ENCODE data around the gene ZBTB4.

DNA sequence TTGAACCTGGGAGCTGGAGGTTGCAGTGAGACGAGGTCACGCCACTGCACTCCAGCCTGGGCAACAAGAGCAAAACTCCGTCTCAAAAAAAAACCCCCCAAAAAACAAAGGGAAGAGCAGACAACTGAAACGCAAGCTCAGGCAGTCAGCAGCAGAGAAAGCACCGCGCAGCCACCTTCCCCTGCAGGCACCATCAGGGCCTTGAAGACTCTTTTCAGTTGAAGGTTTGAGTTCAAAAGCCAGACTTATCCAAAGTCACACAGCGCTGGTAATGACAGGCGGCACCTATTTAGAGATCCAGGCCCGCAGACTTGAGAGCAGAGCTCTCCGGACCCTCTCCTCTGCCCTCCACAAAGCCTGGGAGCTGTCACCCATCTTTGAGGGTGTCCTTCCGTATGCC, 11.1 kb downstream of the ZBTB4 start:
- TF ChIP-seq POLR2A (IDR thresholded peaks at IDR 0.05; ENCODE audit: low read depth, low read length) (no peak), POLR2AphosphoS5 (IDR thresholded peaks at IDR 0.05; ENCODE audit: low read depth, low read length) (no peak), TAF1 (IDR thresholded peaks at IDR 0.05; ENCODE audit: borderline replicate concordance, low read depth, low read length) (no peak)
